CD4-positive, CD25-positive, alpha-beta regulatory T cell (primary cell): ENCODE measurements around the gene SLC39A13. TPM values are rescaled to one million over a fixed set of nuclear protein-coding genes. Genes with fewer than 3 reads are reported as not detected.
"Not testable (repeated sequence)": the region's sequence is repeated elsewhere in the genome, so short reads cannot be mapped to it uniquely, and the experiment has no call there.

Experiments
- ATAC-seq, 2 donors: fragments of 150-1000 bp; cut with Tn5 transposase; one replicate each; pipeline ENCODE4 v1.10.0; 2021; ENCODE audit warnings: low read depth in 2 of 2, moderate number of reproducible peaks in 2 of 2, moderate library complexity in 1 of 2
- DNase-seq, 3 donors: peaks; one replicate each; pipeline versions ENCODE4 v3.0.0 to v3.0.0-alpha.2; 2012 to 2022; ENCODE audit warnings: mixed read lengths in 1 of 3
- H3K27ac ChIP-seq: one replicate; pipeline ENCODE4 v1.7.0; 2013; ENCODE audit warnings: mild to moderate bottlenecking, low read length; ENCODE audit not compliant: insufficient read depth, poor library complexity, severe bottlenecking
- H3K27me3 ChIP-seq: one replicate; pipeline ENCODE4 v1.7.0; 2013; ENCODE audit warnings: low read length; ENCODE audit not compliant: control insufficient read depth, insufficient read depth
- H3K36me3 ChIP-seq: one replicate; pipeline ENCODE4 v1.7.0; 2013; ENCODE audit warnings: mild to moderate bottlenecking, low read length, moderate library complexity; ENCODE audit not compliant: control insufficient read depth, insufficient read depth
- H3K4me1 ChIP-seq: 2 replicates; pipeline ENCODE4 v1.7.0; 2013; ENCODE audit warnings: mild to moderate bottlenecking, low read length; ENCODE audit not compliant: insufficient read depth, control insufficient read depth, poor library complexity, severe bottlenecking
- H3K4me3 ChIP-seq: one replicate; pipeline ENCODE4 v1.7.0; 2013; ENCODE audit warnings: low read depth, mild to moderate bottlenecking, low read length, moderate library complexity
- H3K9me3 ChIP-seq, 2 experiments: 1 replicate in 1 of 2; 2 replicates in 1 of 2; pipeline ENCODE4 v1.7.0; 2013; ENCODE audit warnings: low read length in 2 of 2, mild to moderate bottlenecking in 1 of 2, moderate library complexity in 1 of 2; ENCODE audit not compliant: control insufficient read depth in 2 of 2
- H3K27ac Mint-ChIP-seq, 3 donors: one replicate each; pipeline ENCODE4 v1.8.0; 2020 to 2022; ENCODE audit warnings: mild to moderate bottlenecking in 3 of 3, mixed read lengths in 3 of 3, moderate library complexity in 2 of 3
- H3K27me3 Mint-ChIP-seq: one replicate; pipeline ENCODE4 v1.8.0; 2022; ENCODE audit warnings: mild to moderate bottlenecking, mixed read lengths
- H3K36me3 Mint-ChIP-seq: one replicate; pipeline ENCODE4 v1.8.0; 2020; ENCODE audit warnings: mixed read lengths
- H3K4me1 Mint-ChIP-seq, 4 donors: one replicate each; pipeline ENCODE4 v1.8.0; 2020 to 2022; ENCODE audit warnings: mixed read lengths in 4 of 4, mild to moderate bottlenecking in 1 of 4
- H3K4me3 Mint-ChIP-seq, 4 donors: one replicate each; pipeline ENCODE4 v1.8.0; 2020 to 2022; ENCODE audit warnings: mild to moderate bottlenecking in 4 of 4, mixed read lengths in 4 of 4, moderate library complexity in 3 of 4
- H3K9me3 Mint-ChIP-seq, 7 donors: one replicate each; pipeline ENCODE4 v1.8.0; 2020 to 2022; ENCODE audit warnings: mixed read lengths in 7 of 7, mild to moderate bottlenecking in 3 of 7, moderate library complexity in 2 of 7
- polyA plus RNA-seq, 4 donors: library from polyadenylated mRNA; unstranded; fragments of 300-500 nt; fragmentation: Illumina TruSeq; gene quantifications; one replicate each; pipeline ENCODE4 v1.2.3, GENCODE V29; 2021
- total RNA-seq: library from RNA; stranded (reverse); gene quantifications from one replicate; pipeline ENCODE4 v1.2.3, GENCODE V29; 2022

Gene SLC39A13
- total and polyA plus RNA-seq, 5 donors from 2014 or later = 21.9 to 32.8 (median 24.4) TPM

DNA sequence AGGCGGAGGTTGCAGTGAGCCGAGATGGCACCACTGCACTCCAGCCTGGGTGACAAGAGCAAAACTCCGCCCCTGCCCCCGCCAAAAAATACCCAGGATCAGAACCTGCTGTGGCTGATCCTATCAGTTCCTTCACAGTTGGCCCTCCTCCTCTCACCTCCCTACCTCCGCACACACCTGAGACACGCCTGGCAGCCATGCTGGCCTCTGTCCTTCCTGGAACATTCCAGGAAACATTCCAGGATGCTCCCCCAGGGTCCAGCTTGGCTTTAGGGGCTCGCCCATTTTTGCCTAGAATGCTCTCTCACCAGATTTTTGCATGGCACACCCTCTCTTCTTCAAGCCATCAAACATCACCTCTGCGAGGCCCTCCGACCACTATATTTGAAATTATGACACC is 38.4 kb downstream of the SLC39A13 start:
- no peak overlapping the region for H3K4me3 Mint-ChIP-seq
- no peaks in the 10 kb centered on the region for H3K4me1 ChIP-seq
- H3K27ac ChIP-seq = no peak overlapping the region
- H3K27me3 ChIP-seq = no peaks in the 10 kb centered on the region
- H3K36me3 Mint-ChIP-seq = no peaks in the 10 kb centered on the region
- no peaks in the 10 kb centered on the region for H3K9me3 ChIP-seq
- ATAC-seq = no peak
- no peaks in the 10 kb centered on the region for H3K4me1 Mint-ChIP-seq
- no peak for DNase-seq
- H3K9me3 Mint-ChIP-seq = no peaks in the 10 kb centered on the region
- H3K27ac Mint-ChIP-seq = peak overlapping the region in 1 of 3 donors; percentile 80
- H3K36me3 ChIP-seq = no peaks in the 10 kb centered on the region
- H3K27me3 Mint-ChIP-seq = no peaks in the 10 kb centered on the region
- H3K4me3 ChIP-seq = no peak overlapping the region

DNA sequence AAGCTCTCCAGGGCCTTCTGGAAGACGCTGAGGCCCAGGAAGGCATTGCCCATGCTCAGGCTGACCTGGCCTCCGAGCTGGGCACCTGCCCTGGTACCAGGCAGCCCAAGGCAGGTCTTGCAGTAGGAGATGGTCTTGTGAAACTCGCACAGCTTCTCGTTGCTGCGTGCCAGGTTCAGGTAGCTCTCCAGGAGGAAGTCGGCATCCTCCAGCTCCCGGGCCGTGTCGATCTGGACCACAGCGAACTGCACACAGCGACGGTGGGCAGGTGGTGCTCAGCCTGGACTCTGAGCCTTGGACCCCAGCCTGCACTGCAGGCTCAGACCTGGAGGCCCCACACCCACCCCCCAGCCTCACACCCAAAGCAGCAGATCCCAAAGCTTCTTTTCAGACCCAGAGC is 39.5 kb downstream of the SLC39A13 start:
- no peaks in the 10 kb centered on the region for H3K27me3 ChIP-seq
- DNase-seq (no peak), ATAC-seq (no peak)
- H3K4me1 Mint-ChIP-seq = no peaks in the 10 kb centered on the region
- H3K9me3 ChIP-seq = no peaks in the 10 kb centered on the region
- H3K27me3 Mint-ChIP-seq = no peaks in the 10 kb centered on the region
- H3K4me3 ChIP-seq = no peak overlapping the region
- no peaks in the 10 kb centered on the region for H3K36me3 Mint-ChIP-seq
- no peak overlapping the region for H3K27ac Mint-ChIP-seq
- no peaks in the 10 kb centered on the region for H3K4me1 ChIP-seq
- H3K27ac ChIP-seq = no peak overlapping the region
- peaks cover 0 to 2% (median 0%) of the 10 kb centered on the region in 7 donors for H3K9me3 Mint-ChIP-seq
- H3K4me3 Mint-ChIP-seq = no peak overlapping the region
- H3K36me3 ChIP-seq = no peaks in the 10 kb centered on the region

DNA sequence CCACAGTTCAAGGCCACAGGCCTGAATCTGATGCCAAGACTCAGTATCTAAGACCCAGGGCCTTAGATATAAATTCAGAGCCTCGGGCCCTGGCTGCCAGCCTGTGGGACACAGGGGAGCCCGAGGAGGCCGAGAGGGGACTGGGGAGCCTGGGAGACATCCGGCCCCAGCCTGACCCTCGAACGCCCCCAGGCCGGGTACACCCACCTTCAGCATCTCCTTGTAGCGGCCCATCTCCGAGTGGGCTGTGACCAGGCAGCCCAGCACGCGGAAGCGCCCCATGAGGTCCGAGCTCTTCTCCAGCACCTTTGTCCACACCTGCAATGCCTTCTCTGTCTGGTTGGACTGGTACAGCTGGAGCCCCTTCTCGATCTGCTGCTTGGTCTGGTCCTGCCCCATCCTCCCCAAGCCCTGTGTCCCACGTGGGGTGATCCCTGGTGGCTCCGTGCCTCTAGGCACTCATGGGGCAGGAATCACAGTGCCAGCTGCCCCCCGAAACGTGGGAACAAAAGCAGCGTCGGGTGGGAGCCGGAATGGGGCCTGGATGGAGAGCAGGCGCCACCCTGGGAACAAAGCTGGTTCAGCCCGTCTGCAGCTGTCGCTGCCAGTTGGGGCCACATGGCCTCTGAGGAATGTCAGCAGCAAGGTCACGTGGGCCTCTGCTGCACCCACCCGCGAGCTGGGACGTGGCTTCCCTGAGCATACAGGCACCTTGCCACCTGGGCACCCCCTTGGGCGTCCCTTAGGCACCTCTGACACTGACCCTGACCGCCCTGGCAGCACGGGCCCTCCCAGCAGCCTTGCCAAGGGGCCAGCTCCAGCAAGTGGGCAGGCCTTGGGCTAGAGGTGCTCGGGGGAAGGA is 40.4 kb downstream of the SLC39A13 start, which contains the start of gene RAPSN:
Gene RAPSN, minus strand, starts transcription at position 571 of the 862 bp plus-strand sequence. Its CDS starts 172 bp downstream, at position 399.
- Histone ChIP-seq H3K4me1 (no peaks in the 10 kb centered on the region), H3K27ac (no peak within 1 kb of the TSS), H3K4me3 (no peak within 1 kb of the TSS), H3K36me3 (no peaks in the 10 kb centered on the region), H3K9me3 (no peaks in the 10 kb centered on the region), H3K27me3 (no peaks in the 10 kb centered on the region)
- H3K27me3 Mint-ChIP-seq = no peaks in the 10 kb centered on the region
- ATAC-seq (no peak), DNase-seq (no peak)
- no peaks in the 10 kb centered on the region for H3K36me3 Mint-ChIP-seq
- H3K9me3 Mint-ChIP-seq = peaks cover 0 to 2% (median 0%) of the 10 kb centered on the region in 7 donors
- peak within 1 kb of the TSS in 1 of 3 donors; percentile 88 for H3K27ac Mint-ChIP-seq
- no peaks in the 10 kb centered on the region for H3K4me1 Mint-ChIP-seq
- no peak within 1 kb of the TSS for H3K4me3 Mint-ChIP-seq

DNA sequence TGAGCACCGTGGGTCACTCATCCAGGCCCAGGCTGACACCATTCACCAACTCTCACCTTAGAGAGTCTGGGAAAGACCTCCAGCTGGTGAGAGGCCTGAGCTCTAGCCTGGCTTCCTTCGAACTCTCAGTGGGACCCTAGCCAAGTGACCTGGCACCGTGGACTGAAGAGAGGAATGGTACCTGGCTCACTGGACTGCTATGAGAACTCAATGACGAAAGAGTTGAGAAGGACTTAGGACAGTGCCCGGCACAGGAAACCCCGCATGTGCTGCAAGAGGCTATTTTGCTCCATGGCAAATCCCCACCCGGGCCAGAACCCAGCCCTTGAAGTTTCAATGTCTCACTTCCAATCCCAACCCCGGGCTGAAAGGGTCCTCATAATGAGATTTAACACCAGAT is 41.2 kb downstream of the SLC39A13 start:
- no peaks in the 10 kb centered on the region for H3K27me3 Mint-ChIP-seq
- H3K4me1 Mint-ChIP-seq = peaks cover 0 to 6% (median 5%) of the 10 kb centered on the region in 4 donors
- no peaks in the 10 kb centered on the region for H3K36me3 ChIP-seq
- H3K27ac Mint-ChIP-seq = no peak overlapping the region
- no peaks in the 10 kb centered on the region for H3K27me3 ChIP-seq
- H3K36me3 Mint-ChIP-seq = no peaks in the 10 kb centered on the region
- no peaks in the 10 kb centered on the region for H3K9me3 ChIP-seq
- no peak overlapping the region for H3K4me3 ChIP-seq
- H3K4me1 ChIP-seq = no peaks in the 10 kb centered on the region
- H3K4me3 Mint-ChIP-seq = no peak overlapping the region
- no peak for ATAC-seq
- H3K27ac ChIP-seq = no peak overlapping the region
- DNase-seq = no peak
- peaks cover 0 to 2% (median 0%) of the 10 kb centered on the region in 7 donors for H3K9me3 Mint-ChIP-seq

DNA sequence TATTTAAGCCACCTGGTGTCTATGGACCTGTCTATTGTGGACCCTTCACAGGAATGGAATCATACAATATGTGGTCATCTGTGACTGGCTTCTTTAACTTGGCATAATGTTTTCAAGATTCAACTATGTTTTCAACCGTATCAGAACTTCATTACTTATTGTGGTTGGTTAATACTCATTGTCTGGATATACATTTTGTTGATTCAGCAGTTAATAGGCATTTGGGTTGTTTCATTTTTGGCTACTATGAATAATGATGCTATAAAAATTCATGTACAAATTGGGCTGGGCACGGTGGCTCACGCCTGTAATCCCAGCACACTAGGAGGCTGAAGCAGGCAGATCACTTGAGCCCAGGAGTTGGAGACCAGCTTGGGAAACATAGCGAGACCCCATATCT is 43.0 kb downstream of the SLC39A13 start:
- Mint-ChIP-seq H3K36me3 (no peaks in the 10 kb centered on the region), H3K27me3 (no peaks in the 10 kb centered on the region), H3K9me3 (peaks cover 0 to 2% (median 0%) of the 10 kb centered on the region in 7 donors), H3K27ac (no peak overlapping the region), H3K4me3 (no peak overlapping the region), H3K4me1 (peaks cover 0 to 7% (median 5%) of the 10 kb centered on the region in 4 donors)
- Histone ChIP-seq H3K27ac (no peak overlapping the region), H3K4me1 (no peaks in the 10 kb centered on the region), H3K27me3 (no peaks in the 10 kb centered on the region), H3K9me3 (no peaks in the 10 kb centered on the region), H3K36me3 (no peaks in the 10 kb centered on the region), H3K4me3 (no peak overlapping the region)
- ATAC-seq (no peak), DNase-seq (no peak)

DNA sequence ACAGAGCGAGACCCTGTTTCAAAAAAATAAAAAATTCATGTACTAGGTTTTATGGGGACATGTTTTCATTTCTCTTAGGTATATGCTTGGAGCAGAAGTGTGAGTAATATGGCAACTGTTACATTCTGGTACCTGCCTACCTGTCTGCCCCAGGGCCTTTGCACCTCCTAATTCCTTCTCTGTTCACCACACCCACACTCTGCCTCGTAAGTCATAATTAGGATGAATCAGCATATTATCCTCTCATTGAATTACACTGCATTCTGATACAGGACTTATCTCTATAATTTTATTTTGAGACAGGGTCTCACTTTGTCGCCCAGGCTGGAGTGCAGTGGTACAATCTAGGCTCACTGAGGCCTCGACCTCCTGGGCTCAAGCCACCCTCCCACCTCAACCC is 43.6 kb downstream of the SLC39A13 start:
- peaks cover 0 to 2% (median 0%) of the 10 kb centered on the region in 7 donors for H3K9me3 Mint-ChIP-seq
- no peak overlapping the region for H3K4me3 ChIP-seq
- no peaks in the 10 kb centered on the region for H3K27me3 Mint-ChIP-seq

DNA sequence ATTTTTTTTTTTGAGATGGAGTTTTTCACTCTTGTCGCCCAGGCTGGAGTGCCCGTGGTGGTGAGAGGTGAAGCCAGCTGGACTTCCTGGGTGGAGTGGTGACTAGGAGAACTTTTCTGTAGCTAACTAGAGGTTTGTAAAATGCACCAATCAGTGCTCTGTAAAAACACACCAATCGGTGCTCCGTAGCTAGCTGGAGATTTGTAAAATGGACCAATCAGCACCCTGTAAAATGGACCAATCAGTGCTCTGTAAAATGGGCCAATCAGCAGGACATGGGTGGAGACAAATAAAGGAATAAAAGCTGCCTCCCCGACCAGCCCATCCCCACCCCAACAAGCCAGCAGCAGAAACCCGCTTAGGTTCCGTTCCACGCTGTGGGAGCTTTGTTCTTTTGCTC is 45.0 kb downstream of the SLC39A13 start:
- Histone ChIP-seq H3K36me3 (no peaks in the 10 kb centered on the region), H3K4me1 (no peaks in the 10 kb centered on the region), H3K27ac (no peak overlapping the region), H3K27me3 (no peaks in the 10 kb centered on the region), H3K9me3 (no peaks in the 10 kb centered on the region), H3K4me3 (no peak overlapping the region)
- ATAC-seq (no peak), DNase-seq (no peak)
- H3K9me3 Mint-ChIP-seq = peaks cover 0 to 2% (median 0%) of the 10 kb centered on the region in 7 donors
- no peak overlapping the region for H3K4me3 Mint-ChIP-seq
- H3K27ac Mint-ChIP-seq = no peak overlapping the region
- H3K27me3 Mint-ChIP-seq = no peaks in the 10 kb centered on the region
- peaks cover 0 to 7% (median 5%) of the 10 kb centered on the region in 4 donors for H3K4me1 Mint-ChIP-seq
- no peaks in the 10 kb centered on the region for H3K36me3 Mint-ChIP-seq

More for the DNA sequence above, 43.6 kb downstream of the SLC39A13 start:
- ATAC-seq (no peak), DNase-seq (no peak)
- H3K36me3 Mint-ChIP-seq = no peaks in the 10 kb centered on the region
- Histone ChIP-seq H3K27ac (no peak overlapping the region), H3K36me3 (no peaks in the 10 kb centered on the region), H3K27me3 (no peaks in the 10 kb centered on the region), H3K4me1 (no peaks in the 10 kb centered on the region), H3K9me3 (no peaks in the 10 kb centered on the region)
- no peak overlapping the region for H3K27ac Mint-ChIP-seq
- H3K4me3 Mint-ChIP-seq = no peak overlapping the region
- H3K4me1 Mint-ChIP-seq = peaks cover 0 to 7% (median 5%) of the 10 kb centered on the region in 4 donors

DNA sequence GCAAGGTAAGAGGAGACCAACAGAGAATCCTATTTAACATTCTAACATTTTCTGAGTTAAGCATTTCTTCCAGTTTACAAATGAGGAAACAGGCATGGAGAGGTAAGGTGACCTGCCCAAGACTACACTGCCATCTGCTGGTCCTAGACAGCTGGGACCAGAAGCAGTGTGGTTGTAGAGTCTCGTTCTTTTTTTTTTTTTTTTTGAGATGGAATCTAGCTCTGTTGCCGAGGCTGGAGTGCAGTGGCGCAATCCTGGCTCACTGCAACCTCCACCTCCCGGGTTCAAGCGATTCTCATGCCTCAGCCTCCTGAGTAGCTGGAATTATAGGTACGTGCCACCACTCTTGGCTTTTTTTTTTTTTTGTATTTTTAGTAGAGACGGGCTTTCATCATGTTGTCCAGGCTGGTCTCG is 45.9 kb downstream of the SLC39A13 start:
- peak overlapping the region in 1 of 3 donors; percentile 29 for H3K27ac Mint-ChIP-seq
- H3K4me3 Mint-ChIP-seq, H3K4me1 Mint-ChIP-seq, H3K27me3 Mint-ChIP-seq, H3K9me3 Mint-ChIP-seq, H3K9me3 ChIP-seq, H3K27me3 ChIP-seq, H3K4me1 ChIP-seq, H3K36me3 ChIP-seq, H3K27ac ChIP-seq, H3K4me3 ChIP-seq, H3K36me3 Mint-ChIP-seq: not testable (repeated sequence)
- peak; percentile 52 to 83 (median 70) for DNase-seq
- ATAC-seq = peak; percentile 89 to 92
